ACC112 (cell line): Measurements from ENCODE around the gene PIN1.

ENCODE experiments used
- H2AFZ ChIP-seq: fragments of 200-600 bp; sonication (generic); one replicate; pipeline ENCODE4 v1.6.0; 2017; ENCODE audit warnings: antibody characterized with exemption, low read length; ENCODE audit not compliant: unreplicated experiment
- H3K27ac ChIP-seq: fragments of 200-600 bp; sonication (generic); 2 replicates; pipeline ENCODE4 v1.5.1; 2014; ENCODE audit warnings: low read depth, mild to moderate bottlenecking, antibody characterized with exemption, low read length, moderate library complexity
- H3K27me3 ChIP-seq: fragments of 200-600 bp; sonication (generic); 2 replicates; pipeline ENCODE4 v1.6.1; 2014; ENCODE audit warnings: mild to moderate bottlenecking, antibody characterized with exemption, low read length, moderate library complexity, mixed read lengths; ENCODE audit not compliant: insufficient read depth
- H3K36me3 ChIP-seq: fragments of 200-600 bp; sonication (generic); 2 replicates; pipeline ENCODE4 v1.6.1; 2016; ENCODE audit warnings: mild to moderate bottlenecking, antibody characterized with exemption, low read length, moderate library complexity, mixed read lengths; ENCODE audit not compliant: insufficient read depth
- H3K4me1 ChIP-seq: fragments of 200-600 bp; sonication (generic); one replicate; pipeline ENCODE4 v1.6.1; 2016; ENCODE audit warnings: low read length, mixed read lengths; ENCODE audit not compliant: insufficient read depth, unreplicated experiment, control insufficient read depth
- H3K4me3 ChIP-seq: fragments of 200-600 bp; sonication (generic); 2 replicates; pipeline ENCODE4 v1.5.1; 2014; ENCODE audit warnings: mild to moderate bottlenecking, low read depth, low read length
- H3K79me2 ChIP-seq: fragments of 200-600 bp; sonication (generic); one replicate; pipeline ENCODE4 v1.6.0; 2016; ENCODE audit warnings: low read length; ENCODE audit not compliant: control insufficient read depth, unreplicated experiment, insufficient read depth

Gene PIN1

GRCh38 chr19:9792206-9793070 lies 42.7 kb upstream of the PIN1 start:
- Histone ChIP-seq H3K27me3 (no peaks in the 10 kb centered on the region), H3K4me1 (peaks cover 4% of the 10 kb centered on the region), H3K4me3 (peak overlapping the region; percentile 92), H3K27ac (peak overlapping the region; percentile 53; the same call in 1 of the 2 replicates), H3K36me3 (no peaks in the 10 kb centered on the region), H3K79me2 (no peaks in the 10 kb centered on the region), H2AFZ (peak overlapping the region; percentile 96)

- Histone ChIP-seq H3K27me3 (no peaks in the 10 kb centered on the region), H3K27ac (peak overlapping the region; percentile 51; the same call in 1 of the 2 replicates), H3K4me1 (peaks cover 4% of the 10 kb centered on the region), H2AFZ (peak overlapping the region; percentile 96), H3K79me2 (no peaks in the 10 kb centered on the region), H3K4me3 (peak overlapping the region; percentile 92), H3K36me3 (no peaks in the 10 kb centered on the region)
Measured at GRCh38 chr19:9793071-9793591, 42.0 kb upstream of the PIN1 start.

- Histone ChIP-seq H3K4me1 (no peaks in the 10 kb centered on the region), H3K36me3 (no peaks in the 10 kb centered on the region), H3K79me2 (no peaks in the 10 kb centered on the region), H2AFZ (no peak overlapping the region), H3K27me3 (no peaks in the 10 kb centered on the region), H3K4me3 (no peak overlapping the region; the same call in 1 of the 2 replicates), H3K27ac (no peak overlapping the region)
Measured at GRCh38 chr19:9796113-9796773, 38.9 kb upstream of the PIN1 start.

- H3K4me3 ChIP-seq, result no peak overlapping the region
- no peak overlapping the region for H3K27ac ChIP-seq
- H3K36me3 ChIP-seq, result no peaks in the 10 kb centered on the region
- H3K27me3 ChIP-seq, result no peaks in the 10 kb centered on the region
- no peaks in the 10 kb centered on the region for H3K4me1 ChIP-seq
- no peak overlapping the region for H2AFZ ChIP-seq
- H3K79me2 ChIP-seq, result no peaks in the 10 kb centered on the region
Measured at GRCh38 chr19:9797871-9798270, 37.2 kb upstream of the PIN1 start.

GRCh38 chr19:9799162-9799561 lies 36.0 kb upstream of the PIN1 start:
- no peaks in the 10 kb centered on the region for H3K36me3 ChIP-seq
- H2AFZ ChIP-seq, result no peak overlapping the region
- no peaks in the 10 kb centered on the region for H3K4me1 ChIP-seq
- no peaks in the 10 kb centered on the region for H3K79me2 ChIP-seq
- no peak overlapping the region for H3K27ac ChIP-seq
- H3K4me3 ChIP-seq, result no peak overlapping the region
- no peaks in the 10 kb centered on the region for H3K27me3 ChIP-seq

- no peaks in the 10 kb centered on the region for H3K36me3 ChIP-seq
- H3K27me3 ChIP-seq, result no peaks in the 10 kb centered on the region
- H3K79me2 ChIP-seq, result no peaks in the 10 kb centered on the region
- no peak overlapping the region for H2AFZ ChIP-seq
- H3K27ac ChIP-seq, result no peak overlapping the region
- no peak overlapping the region for H3K4me3 ChIP-seq
- H3K4me1 ChIP-seq, result no peaks in the 10 kb centered on the region
Measured at GRCh38 chr19:9801976-9802375, 33.1 kb upstream of the PIN1 start.

- Histone ChIP-seq H3K79me2 (no peaks in the 10 kb centered on the region), H3K27ac (no peak overlapping the region), H3K4me1 (no peaks in the 10 kb centered on the region), H3K36me3 (no peaks in the 10 kb centered on the region), H3K27me3 (no peaks in the 10 kb centered on the region), H2AFZ (no peak overlapping the region), H3K4me3 (no peak overlapping the region)
Measured at GRCh38 chr19:9806803-9807202, 28.3 kb upstream of the PIN1 start.

GRCh38 chr19:9808855-9809824 lies 26.0 kb upstream of the PIN1 start:
- H3K4me1 ChIP-seq, result no peaks in the 10 kb centered on the region
- no peak overlapping the region for H3K27ac ChIP-seq
- no peak overlapping the region for H3K4me3 ChIP-seq
- H3K27me3 ChIP-seq, result no peaks in the 10 kb centered on the region
- no peaks in the 10 kb centered on the region for H3K36me3 ChIP-seq
- no peaks in the 10 kb centered on the region for H3K79me2 ChIP-seq
- no peak overlapping the region for H2AFZ ChIP-seq

- Histone ChIP-seq H3K27me3 (no peaks in the 10 kb centered on the region), H3K4me3 (no peak overlapping the region), H3K4me1 (no peaks in the 10 kb centered on the region), H2AFZ (no peak overlapping the region), H3K27ac (no peak overlapping the region), H3K36me3 (0 out of 2 replicates have a peak, but pooled peaks cover 4% of the 10 kb centered on the region), H3K79me2 (peaks cover 3% of the 10 kb centered on the region)
Measured at GRCh38 chr19:9811139-9811538, 24.0 kb upstream of the PIN1 start.

- Histone ChIP-seq H2AFZ (peak overlapping the region; percentile 77), H3K79me2 (peaks cover 27% of the 10 kb centered on the region)
Measured at GRCh38 chr19:9818175-9818733, 16.9 kb upstream of the PIN1 start.

More at GRCh38 chr19:9818175-9818733, 16.9 kb upstream of the PIN1 start:
- Histone ChIP-seq H3K36me3 (peaks cover 5% of the 10 kb centered on the region; the same call in 1 of the 2 replicates), H3K4me3 (peak overlapping the region; percentile 94), H3K4me1 (peaks cover 14% of the 10 kb centered on the region), H3K27me3 (no peaks in the 10 kb centered on the region), H3K27ac (peak overlapping the region; percentile 88)
